SK-N-SH (cell line): ENCODE data around the gene ZDHHC11. TPM values are rescaled to one million over a fixed set of nuclear protein-coding genes. Genes with fewer than 3 reads are reported as not detected.
A peak's percentile ranks its signal among the peaks of the same experiment; 100 is the strongest.

Experiments used
- CTCF ChIA-PET: fragments of 300-600, 350-600 bp; formaldehyde crosslinking; extraction: SDS; loops from one replicate; lab custom pipeline; 2021; lab: Yijun Ruan, JAX
- POLR2A ChIA-PET: fragments of 350-600 bp; sonication (Branson Sonifier 250); formaldehyde crosslinking; extraction: SDS; loops from one replicate; lab custom pipeline; 2020; ENCODE audit warnings: antibody characterized with exemption, inconsistent platforms; lab: Yijun Ruan, JAX
- DNase-seq: peaks from one replicate; pipeline ENCODE4 v3.0.0; 2012
- H2AFZ ChIP-seq: fragments of 200-600 bp; sonication (generic); 2 replicates; pipeline ENCODE4 v1.8.1; 2016; ENCODE audit warnings: antibody characterized with exemption, mild to moderate bottlenecking, low read depth
- H3F3A ChIP-seq: fragments of 200-600 bp; sonication (generic); replicated peaks from 2 replicates; pipeline ENCODE3; 2016; ENCODE audit warnings: antibody characterized with exemption, mild to moderate bottlenecking; ENCODE audit not compliant: insufficient read depth
- H3K27ac ChIP-seq, 2 experiments: fragments of 200-500 bp in 1 of 2; fragments of 200-600 bp in 1 of 2; sonication (Bioruptor generic) in 1 of 2; sonication (generic), shearing (Covaris generic) in 1 of 2; 2 replicates each; pipeline versions ENCODE4 v1.5.1 to v1.6.1; 2014 to 2016; ENCODE audit warnings: low read depth in 2 of 2, inconsistent platforms in 1 of 2, low read length in 1 of 2, mild to moderate bottlenecking in 1 of 2, mixed read lengths in 1 of 2
- H3K27me3 ChIP-seq: fragments of 200-600 bp; sonication (generic), shearing (Covaris generic); 2 replicates; pipeline ENCODE4 v1.6.1; 2016; ENCODE audit warnings: mixed run types; ENCODE audit not compliant: insufficient read depth
- H3K36me3 ChIP-seq, 2 experiments: fragments of 200-500 bp in 1 of 2; fragments of 200-600 bp in 1 of 2; sonication (Bioruptor generic) in 1 of 2; sonication (generic) in 1 of 2; replicated peaks in 1 of 2; 2 replicates each; pipeline versions ENCODE3 to v1.5.1; 2014 to 2016; ENCODE audit warnings: low read length in 1 of 2, mild to moderate bottlenecking in 1 of 2; ENCODE audit not compliant: insufficient read depth in 2 of 2, control insufficient read depth in 1 of 2
- H3K4me1 ChIP-seq, 2 experiments: fragments of 200-500 bp in 1 of 2; fragments of 200-600 bp in 1 of 2; sonication (Bioruptor generic) in 1 of 2; sonication (generic), shearing (Covaris generic) in 1 of 2; 2 replicates each; pipeline versions ENCODE4 v1.5.1 to v1.6.1; 2014 to 2016; ENCODE audit warnings: low read depth in 1 of 2, low read length in 1 of 2, mixed run types in 1 of 2; ENCODE audit not compliant: insufficient read depth in 2 of 2, control insufficient read depth in 1 of 2
- H3K4me2 ChIP-seq: fragments of 200-600 bp; sonication (generic), shearing (Covaris generic); 2 replicates; pipeline ENCODE4 v1.6.1; 2017; ENCODE audit warnings: mixed run types
- H3K4me3 ChIP-seq, 2 experiments: fragments of 200-500 bp in 1 of 2; fragments of 200-600 bp in 1 of 2; sonication (Bioruptor generic) in 1 of 2; sonication (generic), shearing (Covaris generic) in 1 of 2; 2 replicates each; pipeline versions ENCODE4 v1.5.1 to v1.8.1; 2014 to 2016; ENCODE audit warnings: low read depth in 2 of 2, inconsistent platforms in 1 of 2, low read length in 1 of 2, mild to moderate bottlenecking in 1 of 2, mixed read lengths in 1 of 2, moderate library complexity in 1 of 2
- H3K79me2 ChIP-seq: fragments of 200-600 bp; sonication (generic); 2 replicates; pipeline ENCODE4 v1.8.1; 2017; ENCODE audit warnings: mild to moderate bottlenecking; ENCODE audit not compliant: insufficient read depth
- H3K9ac ChIP-seq: fragments of 200-600 bp; sonication (generic); 2 replicates; pipeline ENCODE4 v1.6.1; 2017; ENCODE audit warnings: mixed run types
- H3K9me2 ChIP-seq: fragments of 200-600 bp; sonication (generic); 2 replicates; pipeline ENCODE4 v1.6.1; 2017; ENCODE audit warnings: mixed run types
- H3K9me3 ChIP-seq: fragments of 200-600 bp; sonication (generic); 2 replicates; pipeline ENCODE4 v1.6.1; 2017; ENCODE audit warnings: mixed run types, mild to moderate bottlenecking, moderate library complexity
- H4K20me1 ChIP-seq: fragments of 200-600 bp; sonication (generic); 2 replicates; pipeline ENCODE4 v1.6.1; 2017; ENCODE audit warnings: mild to moderate bottlenecking, mixed run types; ENCODE audit not compliant: insufficient read depth
- EP300 ChIP-seq, 2 experiments: IDR thresholded peaks; 2 replicates each; pipeline versions ENCODE4 v1.4.0 to v1.6.1; 2012; ENCODE audit warnings: borderline replicate concordance in 1 of 2, low read depth in 1 of 2, low read length in 1 of 2
- EZH2phosphoT487 ChIP-seq: fragments of 200-600 bp; sonication (generic); IDR thresholded peaks from 2 replicates; pipeline ENCODE4 v1.6.1; 2017; ENCODE audit warnings: low read depth, mixed run types, mild to moderate bottlenecking, antibody characterized with exemption, moderate library complexity, borderline replicate concordance
- FOSL2 ChIP-seq: IDR thresholded peaks from 2 replicates; pipeline ENCODE4 v1.4.0; 2012; ENCODE audit warnings: low read depth, mild to moderate bottlenecking, moderate library complexity, borderline replicate concordance
- FOXJ3 ChIP-seq: sonication (generic); formaldehyde crosslinking; IDR thresholded peaks from 2 replicates; pipeline ENCODE4 v1.5.1; 2020; ENCODE audit warnings: mild to moderate bottlenecking, missing genetic modification reagents
- FOXM1 ChIP-seq: IDR thresholded peaks from 2 replicates; pipeline ENCODE4 v1.4.0; 2012; ENCODE audit warnings: low read depth, mild to moderate bottlenecking
- GABPA ChIP-seq: IDR thresholded peaks from 2 replicates; pipeline ENCODE4 v1.4.0; 2012; ENCODE audit warnings: low read depth, mild to moderate bottlenecking
- JUND ChIP-seq: IDR thresholded peaks from 2 replicates; pipeline ENCODE4 v1.4.0; 2012
- MEF2A ChIP-seq: IDR thresholded peaks from 2 replicates; pipeline ENCODE4 v1.4.0; 2012; ENCODE audit warnings: low read depth, borderline replicate concordance
- MXI1 ChIP-seq: IDR thresholded peaks from 2 replicates; pipeline ENCODE4 v1.6.1; 2012; ENCODE audit warnings: mild to moderate bottlenecking, low read depth, low read length, improper control_type of control experiment
- RCOR1 ChIP-seq: fragments of 150-350 bp; IDR thresholded peaks from 2 replicates; pipeline ENCODE4 v1.6.1; 2017; ENCODE audit warnings: antibody characterized with exemption, low read length
- RXRA ChIP-seq: IDR thresholded peaks from 2 replicates; pipeline ENCODE4 v1.4.0; 2012; ENCODE audit warnings: low read depth, mild to moderate bottlenecking, borderline replicate concordance
- SMC3 ChIP-seq: IDR thresholded peaks from 2 replicates; pipeline ENCODE4 v1.6.1; 2012; ENCODE audit warnings: low read depth, low read length, improper control_type of control experiment
- TCF12 ChIP-seq: IDR thresholded peaks from 2 replicates; pipeline ENCODE4 v1.4.0; 2012
- TEAD4 ChIP-seq: IDR thresholded peaks from 2 replicates; pipeline ENCODE4 v1.4.0; 2012; ENCODE audit warnings: mild to moderate bottlenecking, borderline replicate concordance; ENCODE audit not compliant: insufficient read depth
- YY1 ChIP-seq: IDR thresholded peaks from 2 replicates; pipeline ENCODE4 v1.4.0; 2012; ENCODE audit warnings: low read depth, mild to moderate bottlenecking
- WGBS: methylation state at CpG from one replicate; pipeline ENCODE4 v1.1.6; 2017; ENCODE audit warnings: low lambda C conversion rate; 5-methylcytosine and 5-hydroxymethylcytosine counted together
- polyA plus RNA-seq, 3 experiments: library from polyadenylated mRNA; depleted of rRNA; stranded (reverse); fragments of >200 nt; gene quantifications; 2 replicates each; pipeline ENCODE4 v1.2.3, GENCODE V29; 2012
- TF ChIP-seq, protein P1 (sequence below): fragments of 200-600 bp; sonication (generic); IDR thresholded peaks from 2 replicates; pipeline ENCODE4 v1.6.1; 2017; ENCODE audit warnings: antibody characterized with exemption, mild to moderate bottlenecking, moderate library complexity
- TF ChIP-seq, protein P2 (sequence below): IDR thresholded peaks from 2 replicates; pipeline ENCODE4 v1.6.1; 2012; ENCODE audit warnings: mild to moderate bottlenecking, low read depth, low read length, moderate library complexity
- TF ChIP-seq, protein P3 (sequence below): IDR thresholded peaks from 2 replicates; pipeline ENCODE4 v1.4.0; 2012; ENCODE audit warnings: low read depth
- TF ChIP-seq, protein P4 (sequence below): IDR thresholded peaks from 2 replicates; pipeline ENCODE4 v1.4.0; 2012; ENCODE audit warnings: low read depth, borderline replicate concordance
- TF ChIP-seq, protein P5 (sequence below): IDR thresholded peaks from 2 replicates; pipeline ENCODE4; 2012

ZDHHC11 gene
- polyA plus RNA-seq, 1 of the 3 experiments (the other 2 are of a cell fraction) = 0.76 TPM

DNA sequence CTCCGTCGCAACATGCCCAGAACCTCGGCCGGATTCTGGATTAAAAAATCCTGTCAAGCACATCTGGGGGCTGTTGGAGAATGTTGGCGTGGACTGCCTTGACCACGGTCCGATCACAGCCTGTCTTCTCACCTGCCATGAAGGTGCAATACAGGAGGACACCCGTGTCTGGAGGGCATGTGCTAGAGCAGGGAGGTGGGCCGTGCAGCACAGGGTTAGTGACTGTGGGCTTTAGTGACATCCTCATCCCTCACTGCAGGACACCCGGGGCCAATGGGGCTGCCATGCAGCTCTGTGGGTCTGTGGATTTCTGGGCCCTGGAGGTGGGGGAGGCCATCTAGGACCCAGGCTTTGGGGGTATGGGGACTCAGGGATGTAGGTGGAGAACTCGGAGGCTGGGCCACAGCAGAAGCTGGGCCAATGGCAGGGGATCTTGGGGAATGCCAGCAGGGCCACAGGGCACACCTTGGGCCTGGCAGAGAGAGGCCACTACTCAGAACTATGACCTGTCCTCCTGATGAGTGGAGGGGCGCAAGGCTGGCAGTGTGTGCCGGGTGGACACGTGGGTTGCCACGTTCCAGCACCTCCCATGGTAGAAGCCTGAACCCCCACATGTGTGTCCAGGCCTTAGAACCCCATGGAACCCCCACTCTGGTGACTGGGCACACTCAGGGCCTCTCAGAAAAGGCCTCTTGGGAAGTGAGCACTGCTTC, 89.6 kb downstream of the ZDHHC11 start:
- WGBS = 48% methylated on average over 15 of the region's 15 CpGs
- ChIA-PET CTCF (no interaction called here), POLR2A (no interaction called here)
- H3K4me1 ChIP-seq = peaks cover 0 to 16% of the 10 kb centered on the region in 2 experiments; a peak in 1 of 4 replicates
- TF ChIP-seq, protein P1, sequence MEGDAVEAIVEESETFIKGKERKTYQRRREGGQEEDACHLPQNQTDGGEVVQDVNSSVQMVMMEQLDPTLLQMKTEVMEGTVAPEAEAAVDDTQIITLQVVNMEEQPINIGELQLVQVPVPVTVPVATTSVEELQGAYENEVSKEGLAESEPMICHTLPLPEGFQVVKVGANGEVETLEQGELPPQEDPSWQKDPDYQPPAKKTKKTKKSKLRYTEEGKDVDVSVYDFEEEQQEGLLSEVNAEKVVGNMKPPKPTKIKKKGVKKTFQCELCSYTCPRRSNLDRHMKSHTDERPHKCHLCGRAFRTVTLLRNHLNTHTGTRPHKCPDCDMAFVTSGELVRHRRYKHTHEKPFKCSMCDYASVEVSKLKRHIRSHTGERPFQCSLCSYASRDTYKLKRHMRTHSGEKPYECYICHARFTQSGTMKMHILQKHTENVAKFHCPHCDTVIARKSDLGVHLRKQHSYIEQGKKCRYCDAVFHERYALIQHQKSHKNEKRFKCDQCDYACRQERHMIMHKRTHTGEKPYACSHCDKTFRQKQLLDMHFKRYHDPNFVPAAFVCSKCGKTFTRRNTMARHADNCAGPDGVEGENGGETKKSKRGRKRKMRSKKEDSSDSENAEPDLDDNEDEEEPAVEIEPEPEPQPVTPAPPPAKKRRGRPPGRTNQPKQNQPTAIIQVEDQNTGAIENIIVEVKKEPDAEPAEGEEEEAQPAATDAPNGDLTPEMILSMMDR = no peak
- TF ChIP-seq, protein P2, sequence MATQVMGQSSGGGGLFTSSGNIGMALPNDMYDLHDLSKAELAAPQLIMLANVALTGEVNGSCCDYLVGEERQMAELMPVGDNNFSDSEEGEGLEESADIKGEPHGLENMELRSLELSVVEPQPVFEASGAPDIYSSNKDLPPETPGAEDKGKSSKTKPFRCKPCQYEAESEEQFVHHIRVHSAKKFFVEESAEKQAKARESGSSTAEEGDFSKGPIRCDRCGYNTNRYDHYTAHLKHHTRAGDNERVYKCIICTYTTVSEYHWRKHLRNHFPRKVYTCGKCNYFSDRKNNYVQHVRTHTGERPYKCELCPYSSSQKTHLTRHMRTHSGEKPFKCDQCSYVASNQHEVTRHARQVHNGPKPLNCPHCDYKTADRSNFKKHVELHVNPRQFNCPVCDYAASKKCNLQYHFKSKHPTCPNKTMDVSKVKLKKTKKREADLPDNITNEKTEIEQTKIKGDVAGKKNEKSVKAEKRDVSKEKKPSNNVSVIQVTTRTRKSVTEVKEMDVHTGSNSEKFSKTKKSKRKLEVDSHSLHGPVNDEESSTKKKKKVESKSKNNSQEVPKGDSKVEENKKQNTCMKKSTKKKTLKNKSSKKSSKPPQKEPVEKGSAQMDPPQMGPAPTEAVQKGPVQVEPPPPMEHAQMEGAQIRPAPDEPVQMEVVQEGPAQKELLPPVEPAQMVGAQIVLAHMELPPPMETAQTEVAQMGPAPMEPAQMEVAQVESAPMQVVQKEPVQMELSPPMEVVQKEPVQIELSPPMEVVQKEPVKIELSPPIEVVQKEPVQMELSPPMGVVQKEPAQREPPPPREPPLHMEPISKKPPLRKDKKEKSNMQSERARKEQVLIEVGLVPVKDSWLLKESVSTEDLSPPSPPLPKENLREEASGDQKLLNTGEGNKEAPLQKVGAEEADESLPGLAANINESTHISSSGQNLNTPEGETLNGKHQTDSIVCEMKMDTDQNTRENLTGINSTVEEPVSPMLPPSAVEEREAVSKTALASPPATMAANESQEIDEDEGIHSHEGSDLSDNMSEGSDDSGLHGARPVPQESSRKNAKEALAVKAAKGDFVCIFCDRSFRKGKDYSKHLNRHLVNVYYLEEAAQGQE = no peak
- TF ChIP-seq TCF12 (no peak), YY1 (no peak), EZH2phosphoT487 (no peak), RXRA (no peak), MEF2A (no peak), RCOR1 (no peak), FOXM1 (no peak), FOSL2 (no peak), JUND (no peak), SMC3 (no peak), EP300 (IDR thresholded peaks at IDR 0.05; ENCODE audit: borderline replicate concordance in 1 of 2, low read depth in 1 of 2, low read length in 1 of 2) (no peak), MXI1 (no peak), GABPA (no peak), FOXJ3 (CRISPR knock-in tag) (no peak), TEAD4 (no peak)
- TF ChIP-seq, protein P3, sequence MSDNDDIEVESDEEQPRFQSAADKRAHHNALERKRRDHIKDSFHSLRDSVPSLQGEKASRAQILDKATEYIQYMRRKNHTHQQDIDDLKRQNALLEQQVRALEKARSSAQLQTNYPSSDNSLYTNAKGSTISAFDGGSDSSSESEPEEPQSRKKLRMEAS = no peak
- TF ChIP-seq, protein P4, sequence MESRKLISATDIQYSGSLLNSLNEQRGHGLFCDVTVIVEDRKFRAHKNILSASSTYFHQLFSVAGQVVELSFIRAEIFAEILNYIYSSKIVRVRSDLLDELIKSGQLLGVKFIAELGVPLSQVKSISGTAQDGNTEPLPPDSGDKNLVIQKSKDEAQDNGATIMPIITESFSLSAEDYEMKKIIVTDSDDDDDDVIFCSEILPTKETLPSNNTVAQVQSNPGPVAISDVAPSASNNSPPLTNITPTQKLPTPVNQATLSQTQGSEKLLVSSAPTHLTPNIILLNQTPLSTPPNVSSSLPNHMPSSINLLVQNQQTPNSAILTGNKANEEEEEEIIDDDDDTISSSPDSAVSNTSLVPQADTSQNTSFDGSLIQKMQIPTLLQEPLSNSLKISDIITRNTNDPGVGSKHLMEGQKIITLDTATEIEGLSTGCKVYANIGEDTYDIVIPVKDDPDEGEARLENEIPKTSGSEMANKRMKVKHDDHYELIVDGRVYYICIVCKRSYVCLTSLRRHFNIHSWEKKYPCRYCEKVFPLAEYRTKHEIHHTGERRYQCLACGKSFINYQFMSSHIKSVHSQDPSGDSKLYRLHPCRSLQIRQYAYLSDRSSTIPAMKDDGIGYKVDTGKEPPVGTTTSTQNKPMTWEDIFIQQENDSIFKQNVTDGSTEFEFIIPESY = no peak
- TF ChIP-seq, protein P5, sequence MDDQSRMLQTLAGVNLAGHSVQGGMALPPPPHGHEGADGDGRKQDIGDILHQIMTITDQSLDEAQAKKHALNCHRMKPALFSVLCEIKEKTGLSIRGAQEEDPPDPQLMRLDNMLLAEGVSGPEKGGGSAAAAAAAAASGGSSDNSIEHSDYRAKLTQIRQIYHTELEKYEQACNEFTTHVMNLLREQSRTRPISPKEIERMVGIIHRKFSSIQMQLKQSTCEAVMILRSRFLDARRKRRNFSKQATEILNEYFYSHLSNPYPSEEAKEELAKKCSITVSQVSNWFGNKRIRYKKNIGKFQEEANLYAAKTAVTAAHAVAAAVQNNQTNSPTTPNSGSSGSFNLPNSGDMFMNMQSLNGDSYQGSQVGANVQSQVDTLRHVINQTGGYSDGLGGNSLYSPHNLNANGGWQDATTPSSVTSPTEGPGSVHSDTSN = no peak
- no peaks in the 10 kb centered on the region for H3K9me3 ChIP-seq
- H3K9me2 ChIP-seq = no peaks in the 10 kb centered on the region
- no peaks in the 10 kb centered on the region for H3K36me3 ChIP-seq
- H3K27ac ChIP-seq = no peak overlapping the region
- no peak overlapping the region for H3K4me3 ChIP-seq
- no peak overlapping the region for H2AFZ ChIP-seq
- no peaks in the 10 kb centered on the region for H3K79me2 ChIP-seq
- no peaks in the 10 kb centered on the region; the same call in 1 of the 2 replicates for H3K27me3 ChIP-seq
- no peak overlapping the region for H3K9ac ChIP-seq
- no peaks in the 10 kb centered on the region for H4K20me1 ChIP-seq
- no peaks in the 10 kb centered on the region for H3F3A ChIP-seq
- DNase-seq = peak; percentile 40
- H3K4me2 ChIP-seq = no peak overlapping the region
